Measurements from ENCODE around the gene GFOD2.
A peak's percentile ranks its signal among the peaks of the same experiment; 100 is the strongest.
"Not testable (repeated sequence)": the region's sequence is repeated elsewhere in the genome, so short reads cannot be mapped to it uniquely, and the experiment has no call there.

GFOD2 gene

GRCh38 chr16:67699265-67699664, 19.9 kb downstream of the GFOD2 start:
- DNase-seq = no peak

- no peak for DNase-seq
Measured at GRCh38 chr16:67697422-67698185, 21.5 kb downstream of the GFOD2 start.

- no peak for DNase-seq
Measured at GRCh38 chr16:67694611-67695010, 24.5 kb downstream of the GFOD2 start.

GRCh38 chr16:67693517-67694285, 25.4 kb downstream of the GFOD2 start:
- not testable (repeated sequence) for DNase-seq

- no peak for DNase-seq
Measured at GRCh38 chr16:67685388-67686112, 33.6 kb downstream of the GFOD2 start.

- DNase-seq = no peak
Measured at GRCh38 chr16:67683767-67684166, 35.3 kb downstream of the GFOD2 start.

DNA sequence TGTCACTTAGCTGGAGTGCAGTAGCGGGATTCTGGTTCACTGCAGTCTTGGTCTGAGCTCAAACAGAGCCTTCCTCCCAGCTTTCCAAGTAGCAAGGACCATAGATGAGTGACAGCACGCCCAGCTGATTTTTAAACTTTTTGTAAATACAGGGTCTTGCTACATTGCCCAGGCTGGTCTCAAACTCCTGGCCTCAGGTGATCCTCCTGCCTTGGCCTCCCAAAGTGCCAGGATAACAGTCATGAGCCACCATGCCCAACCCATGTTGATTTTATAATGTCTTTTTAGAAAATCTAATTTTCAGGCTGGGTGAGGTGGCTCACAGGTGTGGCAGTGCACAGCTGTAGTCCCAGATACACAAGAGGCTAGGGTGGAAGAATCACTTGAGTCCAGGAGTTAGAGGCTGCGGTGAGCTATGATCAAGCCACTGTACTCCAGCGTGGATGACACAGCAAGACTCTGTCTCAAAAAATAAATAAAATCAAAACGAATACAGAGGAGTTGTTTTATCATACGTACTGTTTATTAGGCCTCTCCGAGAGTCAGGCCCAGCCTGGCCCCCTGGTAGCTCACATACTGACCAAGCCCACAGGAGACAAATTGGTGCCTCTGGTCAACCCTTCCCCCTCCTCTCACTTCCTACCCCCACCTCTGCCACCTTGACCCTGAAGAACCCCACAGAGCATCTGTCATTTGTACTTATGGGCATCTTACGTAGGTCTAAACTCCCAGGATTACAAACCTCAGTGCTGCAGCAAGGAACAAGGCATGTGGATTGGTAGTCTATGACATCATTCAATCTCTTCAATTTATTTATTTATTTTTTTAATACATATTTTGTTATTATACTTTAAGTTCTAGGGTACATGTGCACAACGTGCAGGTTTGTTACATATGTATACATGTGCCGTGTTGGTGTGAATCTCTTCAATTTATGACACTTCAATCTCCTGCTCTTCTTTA, 38.9 kb downstream of the GFOD2 start:
- DNase-seq = no peak

DNA sequence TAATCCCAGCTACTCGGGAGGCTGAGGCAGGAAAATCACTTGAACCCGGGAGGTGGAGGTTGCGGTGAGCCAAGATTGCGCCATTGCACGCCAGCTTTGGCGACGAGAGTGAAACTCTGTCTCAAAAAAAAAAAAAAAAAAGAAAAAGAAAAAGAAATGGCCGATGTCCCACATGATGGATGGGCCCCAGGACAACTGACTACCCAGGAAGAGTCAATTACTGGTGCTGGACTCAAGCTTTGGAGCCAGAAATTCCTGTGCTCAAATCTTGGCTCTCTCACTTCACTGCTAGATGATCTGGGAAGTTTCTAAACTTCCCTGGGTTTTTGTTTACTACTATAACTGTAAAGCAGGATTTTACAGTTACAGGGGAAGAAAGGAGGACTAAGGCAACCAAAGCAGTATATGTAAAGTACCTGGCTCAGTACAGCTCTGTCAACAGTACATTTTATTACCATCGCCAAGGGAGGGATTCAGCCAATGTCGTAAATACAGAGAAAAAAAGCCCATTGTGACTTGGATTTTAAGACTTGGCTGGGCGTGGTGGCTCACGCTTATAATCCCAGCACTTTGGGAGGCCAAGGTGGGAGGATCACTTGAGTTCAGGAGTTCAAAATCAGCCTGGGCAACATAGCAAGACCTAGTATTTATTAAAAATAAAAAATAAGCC, 40.6 kb downstream of the GFOD2 start:
- no peak for DNase-seq

DNA sequence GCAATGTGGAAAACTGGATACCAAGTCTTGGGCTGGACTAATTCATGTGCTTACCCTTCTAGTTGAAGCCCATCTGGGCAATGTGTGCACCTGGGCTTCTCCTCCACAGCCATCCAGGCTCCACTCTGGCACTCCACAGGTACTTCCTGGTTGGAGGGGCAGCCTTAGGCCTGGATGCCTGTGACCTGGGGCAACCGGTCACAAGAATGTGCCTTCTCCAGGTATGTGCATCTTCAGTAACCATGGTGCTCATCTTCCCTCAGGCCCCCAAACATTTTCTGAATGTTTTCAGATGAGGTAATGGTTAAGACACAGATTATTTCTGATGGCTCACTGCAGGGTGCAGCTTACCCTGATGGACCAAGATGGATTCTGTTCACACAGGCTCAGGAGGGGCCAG, 41.4 kb downstream of the GFOD2 start:
- DNase-seq = no peak

- no peak for DNase-seq
Measured at GRCh38 chr16:67676939-67677338, 42.2 kb downstream of the GFOD2 start.

- no peak for DNase-seq
Measured at GRCh38 chr16:67676516-67676915, 42.6 kb downstream of the GFOD2 start.

DNA sequence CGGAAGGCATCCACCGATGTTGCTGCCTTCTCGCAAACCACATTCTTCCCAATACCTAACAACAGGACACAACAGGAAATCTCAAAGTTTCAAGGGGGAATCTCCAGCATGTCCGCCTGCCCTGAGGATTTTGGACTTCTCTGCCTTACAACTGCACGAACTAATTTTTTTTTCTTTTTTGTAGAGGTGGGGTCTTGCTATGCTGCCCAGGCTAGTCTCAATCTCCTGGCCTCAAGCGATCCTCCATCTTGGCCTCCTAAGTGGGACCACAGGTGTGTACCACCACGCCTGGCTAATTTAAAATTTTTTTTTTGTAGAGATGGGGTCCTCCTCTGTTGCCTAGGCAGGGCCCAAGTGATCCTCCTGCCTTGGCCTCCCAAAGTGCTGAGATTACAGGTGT, 43.1 kb downstream of the GFOD2 start:
- no peak for DNase-seq

DNA sequence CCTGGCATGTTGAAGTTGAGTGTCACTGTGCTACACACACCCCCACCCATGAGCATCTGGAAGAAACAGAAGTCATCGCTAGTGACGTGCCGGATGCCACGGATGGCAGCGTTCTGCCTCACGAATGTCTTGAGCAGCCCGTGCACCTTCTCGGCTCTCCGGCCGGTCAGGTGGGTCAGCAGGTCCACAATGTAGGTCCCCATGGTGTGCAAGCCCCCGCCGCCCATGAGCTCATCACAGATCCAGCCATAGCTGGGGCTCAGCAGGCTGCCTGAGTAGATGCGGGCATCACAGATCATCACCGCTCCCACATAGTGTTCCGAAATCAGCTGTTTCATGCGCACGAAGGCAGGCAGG, 43.6 kb downstream of the GFOD2 start:
- DNase-seq = no peak

- no peak for DNase-seq
Measured at GRCh38 chr16:67674851-67675578, 44.1 kb downstream of the GFOD2 start.

GRCh38 chr16:67673712-67674580, 45.2 kb downstream of the GFOD2 start:
- no peak for DNase-seq

DNA sequence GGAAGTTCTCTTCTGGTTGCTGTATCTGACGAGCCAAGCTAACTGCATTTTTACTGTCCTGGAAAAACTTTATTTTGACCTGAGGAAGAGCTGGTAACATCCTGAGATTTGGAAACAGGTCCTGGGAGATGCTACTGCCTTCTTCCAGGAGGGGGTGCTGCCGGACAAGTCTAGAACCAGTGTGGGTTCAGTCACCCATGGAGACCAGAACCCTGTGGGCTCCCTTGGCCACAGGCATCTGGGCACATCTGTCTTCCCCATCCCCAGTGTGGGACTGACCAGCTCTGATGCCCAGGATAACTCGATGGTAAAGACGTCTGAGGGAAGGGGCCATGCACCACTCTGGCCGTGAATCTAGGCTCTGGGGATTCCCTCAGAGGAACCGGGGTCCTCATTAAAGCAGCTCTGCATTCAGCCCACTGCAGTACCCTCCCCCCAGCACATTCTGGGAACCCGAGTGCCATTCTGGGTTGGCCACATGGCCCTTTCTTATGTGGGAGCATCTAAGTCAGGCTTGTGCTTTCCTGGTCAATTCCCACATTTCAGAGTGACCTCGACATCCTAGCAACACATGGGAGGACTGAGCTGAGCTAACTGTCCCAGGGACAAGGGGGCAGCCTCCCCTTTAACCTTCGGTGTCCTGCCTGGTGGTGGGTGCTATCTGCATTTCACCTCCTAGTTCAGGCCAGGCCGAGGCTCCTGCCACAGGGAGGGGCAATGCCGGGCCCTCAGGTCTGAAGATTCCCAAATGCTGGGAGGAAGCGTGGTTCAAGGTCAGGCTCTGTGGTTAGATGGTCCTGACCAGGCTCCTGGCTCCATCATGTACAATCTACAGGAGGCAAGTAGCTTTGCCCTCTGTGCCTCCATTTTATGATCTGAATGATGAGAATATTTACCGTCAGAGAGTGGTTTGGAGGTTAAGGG, 46.1 kb downstream of the GFOD2 start:
- peak; percentile 57 for DNase-seq

DNA sequence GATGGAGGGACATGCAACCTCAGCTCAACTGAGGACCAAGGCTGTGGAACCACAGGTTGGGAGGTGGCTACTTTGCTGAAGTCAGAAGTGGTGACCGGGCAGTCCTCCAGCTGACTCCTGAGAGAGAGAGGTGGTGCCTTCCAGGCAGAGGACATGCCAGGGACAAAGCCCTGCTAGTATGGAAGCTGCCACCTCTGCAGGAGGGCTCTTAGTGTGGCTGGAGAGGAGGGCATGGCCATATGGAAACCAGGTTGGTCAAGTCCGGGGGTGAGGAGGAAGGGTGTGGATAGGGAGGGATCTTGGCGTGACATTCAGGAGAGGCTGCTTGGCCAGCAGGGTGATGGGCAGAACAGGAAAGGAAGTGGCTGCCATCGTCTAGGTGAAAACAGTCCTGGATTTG, 46.8 kb downstream of the GFOD2 start:
- DNase-seq = no peak

GRCh38 chr16:67669499-67670101, 49.5 kb downstream of the GFOD2 start:
- no peak for DNase-seq

Measured in activated CD4-positive, alpha-beta T cell treated with anti-CD3 and anti-CD28 coated beads, Interleukin-2, Interleukin-6, amounts not matched to agents 100 ng/mL and 50 ng/mL, durations not matched to agents 16 hours and 8 hours (primary cell).